Measurements from ENCODE around the gene DENND10.
"Not testable (repeated sequence)": the region's sequence is repeated elsewhere in the genome, so short reads cannot be mapped to it uniquely, and the experiment has no call there.

DENND10 gene

DNA sequence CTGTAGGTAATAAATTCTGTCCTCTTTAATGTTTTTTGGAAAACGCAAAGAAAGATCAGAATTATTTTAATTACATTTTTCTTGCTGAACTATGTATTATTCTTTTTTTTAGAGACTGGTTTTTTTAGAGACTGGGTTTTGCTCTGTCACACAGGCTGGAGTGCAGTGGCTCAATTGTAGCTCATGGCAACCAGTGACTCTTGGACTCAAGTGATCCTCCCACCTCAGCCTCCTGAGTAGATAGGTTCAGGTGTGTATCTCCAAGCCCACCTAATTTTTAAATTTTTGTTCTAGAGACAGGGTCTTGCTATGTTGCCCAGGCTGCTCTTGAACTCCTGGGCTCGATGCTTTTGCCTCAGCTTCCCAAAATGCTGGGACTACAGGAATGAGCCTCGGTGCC is 5.3 kb upstream of the DENND10 start:
- DNase-seq (ENCODE audit: low read depth in 2 of 2) = no peak

- no peak for DNase-seq (ENCODE audit: low read depth in 2 of 2)
Observed at GRCh38 chr10:119100434-119101238, 3.3 kb upstream of the DENND10 start.

GRCh38 chr10:119101366-119102098 is 2.4 kb upstream of the DENND10 start:
- DNase-seq (ENCODE audit: low read depth in 2 of 2) = no peak

- no peak for DNase-seq (ENCODE audit: low read depth in 2 of 2)
Observed at GRCh38 chr10:119103241-119103902, 541 bp upstream of the DENND10 start.

- DNase-seq (ENCODE audit: low read depth in 2 of 2) = peak in 1 of 2 donors; percentile 3
Observed at GRCh38 chr10:119104654-119105015, 722 bp downstream of the DENND10 start.

- no peak for DNase-seq (ENCODE audit: low read depth in 2 of 2)
Observed at GRCh38 chr10:119105155-119105554, 1.2 kb downstream of the DENND10 start.

- not testable (repeated sequence) for DNase-seq (ENCODE audit: low read depth in 2 of 2)
Observed at GRCh38 chr10:119105899-119106298, 2.0 kb downstream of the DENND10 start.

GRCh38 chr10:119107106-119107505 is 3.2 kb downstream of the DENND10 start:
- not testable (repeated sequence) for DNase-seq (ENCODE audit: low read depth in 2 of 2)

GRCh38 chr10:119107771-119108170 is 3.9 kb downstream of the DENND10 start:
- not testable (repeated sequence) for DNase-seq (ENCODE audit: low read depth in 2 of 2)

GRCh38 chr10:119112056-119112455 is 8.1 kb downstream of the DENND10 start:
- no peak for DNase-seq (ENCODE audit: low read depth in 2 of 2)

GRCh38 chr10:119113751-119114732 is 10.1 kb downstream of the DENND10 start:
- no peak for DNase-seq (ENCODE audit: low read depth in 2 of 2)

GRCh38 chr10:119115926-119116325 is 12.0 kb downstream of the DENND10 start:
- no peak for DNase-seq (ENCODE audit: low read depth in 2 of 2)

DNA sequence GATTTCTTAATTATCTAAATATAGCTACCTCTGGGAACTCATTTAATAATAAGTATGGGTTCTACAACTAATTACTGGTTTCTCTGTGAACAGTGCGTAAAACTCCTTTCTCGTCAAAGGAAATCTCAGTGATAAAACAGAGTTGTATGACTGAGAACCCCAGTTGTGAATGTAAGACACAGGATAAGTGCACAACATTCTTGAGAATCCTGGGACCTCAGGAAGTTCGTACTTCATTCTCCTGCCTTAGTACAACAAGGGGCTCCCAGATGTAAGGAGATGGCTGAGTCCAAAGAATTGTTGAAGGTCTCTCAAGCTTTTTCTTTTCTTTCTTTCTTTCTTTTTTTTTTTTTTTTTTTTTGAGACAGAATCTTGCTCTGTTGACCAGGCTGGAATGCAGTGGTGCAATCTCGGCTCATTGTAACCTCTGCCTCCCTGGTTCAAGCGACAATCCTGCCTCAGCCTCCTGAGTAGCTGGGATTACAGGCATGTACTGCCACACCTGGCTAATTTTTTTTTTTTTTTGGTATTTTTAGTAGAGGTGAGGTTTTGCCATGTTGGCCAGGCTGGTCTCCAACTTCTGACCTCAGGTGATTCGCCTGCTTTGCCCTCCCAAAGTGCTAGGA is 12.5 kb downstream of the DENND10 start:
- no peak for DNase-seq (ENCODE audit: low read depth in 2 of 2)

DNA sequence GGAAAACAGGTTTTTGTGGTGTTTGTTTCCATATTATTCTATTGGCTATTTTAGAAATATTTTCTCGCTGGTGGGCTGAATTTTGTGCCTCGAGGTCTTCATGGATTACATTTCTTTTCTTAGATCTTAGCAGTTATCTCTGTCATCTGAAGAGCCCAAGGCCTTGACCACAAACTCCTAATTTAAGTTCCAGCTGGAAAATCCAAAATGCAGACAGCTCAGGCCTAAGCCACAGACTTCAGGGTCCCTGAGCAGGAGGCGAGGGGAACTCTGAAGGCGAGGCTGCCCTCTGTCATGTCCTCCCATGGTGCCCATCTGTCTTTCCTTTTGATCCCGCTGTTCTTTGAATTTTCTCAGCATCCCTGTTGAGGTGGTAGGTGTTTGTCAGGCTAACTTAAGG is 14.3 kb downstream of the DENND10 start:
- DNase-seq (ENCODE audit: low read depth in 2 of 2) = no peak

- no peak for DNase-seq (ENCODE audit: low read depth in 2 of 2)
Observed at GRCh38 chr10:119119400-119119799, 15.5 kb downstream of the DENND10 start.

- no peak for DNase-seq (ENCODE audit: low read depth in 2 of 2)
Observed at GRCh38 chr10:119120413-119120867, 16.5 kb downstream of the DENND10 start.

DNA sequence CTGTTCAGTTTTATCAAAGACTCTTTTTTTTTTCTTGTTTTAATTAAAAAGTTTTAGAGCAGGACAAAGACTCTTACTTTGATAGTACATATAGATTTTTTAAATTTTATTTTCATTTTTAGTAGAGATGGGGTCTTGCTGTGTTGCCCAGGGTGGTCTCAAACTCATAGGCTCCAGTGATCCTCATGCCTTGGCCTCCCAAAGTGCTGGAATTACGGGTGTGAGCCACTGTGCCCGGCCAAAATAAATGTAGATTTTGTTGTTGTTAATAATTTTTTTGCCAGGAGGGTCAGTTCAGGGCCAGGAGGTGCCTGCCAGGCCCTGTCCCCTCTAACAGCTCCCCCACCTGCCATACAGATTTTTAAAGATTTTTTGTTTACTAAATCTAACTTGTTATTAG is 17.0 kb downstream of the DENND10 start:
- DNase-seq (ENCODE audit: low read depth in 2 of 2) = no peak

DNA sequence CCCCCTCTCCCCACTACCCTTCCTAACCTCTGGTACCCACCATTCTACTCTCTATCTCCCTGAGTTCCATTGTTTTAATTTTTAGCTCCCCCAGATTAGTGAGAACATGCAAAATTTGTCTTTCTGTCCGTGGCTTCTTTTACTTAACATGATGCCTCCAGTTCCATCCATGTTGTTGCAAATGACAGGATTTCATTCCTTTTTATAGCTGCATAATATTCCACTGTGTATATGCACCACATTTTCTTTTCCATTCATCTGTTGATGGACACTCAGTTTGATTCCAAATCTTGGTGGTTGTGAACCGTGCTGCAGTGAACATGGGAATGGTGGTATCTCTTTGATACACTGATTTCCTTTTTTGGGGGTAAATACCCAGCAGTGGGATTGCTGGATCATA is 22.0 kb downstream of the DENND10 start:
- no peak for DNase-seq (ENCODE audit: low read depth in 2 of 2)

GRCh38 chr10:119129721-119130120 is 25.8 kb downstream of the DENND10 start:
- DNase-seq (ENCODE audit: low read depth in 2 of 2) = no peak

DNA sequence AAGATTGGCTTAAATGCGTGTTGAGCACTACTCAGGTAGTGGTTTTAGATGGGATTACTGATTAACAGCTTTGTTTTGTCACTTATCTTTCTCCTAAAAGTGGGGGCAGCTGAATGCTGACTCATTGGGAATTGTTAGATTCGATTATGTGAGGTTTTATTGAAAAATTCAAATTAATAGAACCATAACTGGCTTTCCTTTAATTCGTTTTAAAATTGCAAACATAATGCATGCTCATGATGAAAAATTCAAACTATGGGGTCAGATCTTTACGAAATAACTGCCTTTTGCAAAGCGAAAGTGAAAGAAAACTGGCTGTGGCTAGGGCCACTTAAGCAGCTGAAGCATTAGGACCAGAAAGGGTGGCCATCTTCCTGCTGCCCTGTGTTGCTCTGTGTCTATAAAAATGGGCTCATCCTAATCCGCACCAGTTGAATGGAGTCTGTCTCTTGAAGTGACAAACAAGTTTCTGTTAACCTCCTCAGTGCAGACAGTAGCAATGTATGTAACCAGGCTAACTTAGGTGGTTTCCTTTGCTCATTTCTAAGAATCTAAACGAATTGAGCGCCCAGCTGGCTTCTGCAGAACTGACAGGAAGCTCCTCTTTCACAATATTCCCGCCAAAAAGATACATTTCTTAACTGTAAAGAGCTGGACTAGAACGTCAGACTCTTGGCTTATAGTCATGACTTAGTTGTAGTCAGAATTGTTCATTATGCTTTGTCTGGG is 27.8 kb downstream of the DENND10 start:
- DNase-seq (ENCODE audit: low read depth in 2 of 2) = peak in 1 of 2 donors; percentile 26
